GM19193 (cell line): ENCODE results near the gene EDNRA.

Experiments used
- POLR2A ChIP-seq: IDR thresholded peaks from 4 replicates; pipeline ENCODE4 v1.6.1; 2011; ENCODE audit not compliant: insufficient read depth, insufficient read length; ENCODE audit errors: extremely low read depth

The EDNRA gene

DNA sequence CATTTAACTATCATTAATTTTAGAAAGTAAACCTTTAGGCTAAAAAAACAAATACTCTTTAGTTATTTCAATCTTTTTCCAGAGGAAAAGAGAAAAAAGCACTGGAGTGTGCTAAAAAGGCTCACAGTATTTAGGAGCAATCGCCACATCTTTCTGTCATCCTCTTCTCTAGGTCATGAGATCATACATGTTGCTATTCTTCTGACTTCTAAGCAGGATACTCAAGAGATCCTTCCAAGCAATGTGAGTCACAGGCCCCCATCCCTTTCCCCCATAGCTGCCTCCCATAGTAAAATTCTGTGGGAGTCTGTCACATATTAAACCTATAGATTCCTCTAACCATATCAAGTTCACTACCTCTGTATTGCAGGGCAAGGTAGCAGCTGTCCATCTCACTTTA is 7.7 kb downstream of the EDNRA start:
- no peak for TF ChIP-seq POLR2A

DNA sequence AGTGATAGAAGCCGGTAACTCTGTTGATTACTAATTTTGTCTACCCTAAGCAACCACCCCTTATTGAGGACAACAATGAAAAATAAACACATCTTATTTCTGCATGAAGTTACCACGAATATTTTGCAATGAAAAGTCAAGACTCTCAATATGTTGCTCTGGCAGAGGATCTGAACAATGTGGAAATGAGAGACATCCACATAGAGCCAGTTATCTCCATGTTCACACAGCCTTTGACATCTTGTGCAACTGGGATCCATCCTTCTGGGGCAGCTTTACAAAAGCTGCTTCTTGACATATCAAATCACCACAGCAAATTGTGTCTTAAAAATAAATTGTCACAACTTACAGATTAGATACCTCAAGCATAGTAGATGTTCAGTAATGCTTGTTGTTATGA is 10.2 kb downstream of the EDNRA start:
- TF ChIP-seq POLR2A = no peak

DNA sequence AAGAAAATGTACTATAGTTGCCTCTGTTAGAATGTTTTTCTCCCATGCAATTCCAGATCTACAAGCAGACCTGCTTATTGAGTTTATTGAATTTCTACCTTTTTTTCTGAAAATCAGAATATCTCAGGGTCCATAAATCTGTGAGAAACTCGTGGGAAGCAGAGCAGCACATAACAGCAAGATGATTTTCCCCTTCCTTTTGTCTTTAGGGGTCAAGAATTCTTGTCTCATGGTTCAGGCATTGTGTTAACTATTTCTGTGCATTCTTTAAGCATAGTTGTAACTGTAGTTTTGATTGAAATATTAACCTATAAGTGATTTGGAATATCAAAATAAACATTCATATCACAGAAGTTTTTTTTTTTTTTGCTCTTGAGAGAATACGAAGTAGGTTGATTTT is 11.4 kb downstream of the EDNRA start:
- TF ChIP-seq POLR2A = no peak

DNA sequence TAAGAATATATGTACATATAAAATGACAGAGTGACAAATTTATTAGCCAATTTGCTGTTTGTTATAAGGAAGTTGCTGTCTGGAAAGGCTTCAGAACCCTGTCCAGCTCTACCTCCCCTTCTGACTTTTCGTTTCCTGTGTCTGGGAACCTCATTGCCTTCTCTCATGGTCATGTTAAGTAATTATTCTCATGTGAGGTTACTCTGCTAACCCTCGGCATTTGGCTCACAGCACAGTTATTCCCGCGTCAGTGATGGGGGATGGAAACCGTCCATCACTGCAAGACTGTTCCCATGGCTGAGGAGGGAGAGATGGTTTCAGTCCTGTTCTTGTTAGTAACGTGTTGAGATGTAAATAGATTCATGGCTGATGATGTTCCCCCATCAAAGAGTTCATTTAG is 11.9 kb downstream of the EDNRA start:
- no peak for TF ChIP-seq POLR2A

DNA sequence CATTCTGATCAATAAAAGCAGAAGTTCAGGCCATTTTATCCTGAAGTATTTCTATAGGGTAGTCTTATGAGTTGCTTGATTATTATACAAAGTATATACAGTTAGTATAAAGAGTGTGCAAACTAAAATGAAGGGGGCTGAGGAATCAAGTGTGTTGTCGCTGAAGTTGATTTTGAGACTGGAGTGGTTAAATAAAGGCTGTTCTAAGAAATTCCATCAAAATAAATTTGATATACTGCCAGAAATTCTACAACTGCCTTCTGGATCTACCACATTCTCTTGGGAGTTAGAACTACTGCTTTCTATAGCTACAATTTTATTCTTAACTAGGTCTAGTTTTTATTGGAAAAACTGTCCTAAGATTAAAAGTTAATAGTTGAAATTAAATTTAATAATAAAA is 12.4 kb downstream of the EDNRA start:
- no peak for TF ChIP-seq POLR2A

DNA sequence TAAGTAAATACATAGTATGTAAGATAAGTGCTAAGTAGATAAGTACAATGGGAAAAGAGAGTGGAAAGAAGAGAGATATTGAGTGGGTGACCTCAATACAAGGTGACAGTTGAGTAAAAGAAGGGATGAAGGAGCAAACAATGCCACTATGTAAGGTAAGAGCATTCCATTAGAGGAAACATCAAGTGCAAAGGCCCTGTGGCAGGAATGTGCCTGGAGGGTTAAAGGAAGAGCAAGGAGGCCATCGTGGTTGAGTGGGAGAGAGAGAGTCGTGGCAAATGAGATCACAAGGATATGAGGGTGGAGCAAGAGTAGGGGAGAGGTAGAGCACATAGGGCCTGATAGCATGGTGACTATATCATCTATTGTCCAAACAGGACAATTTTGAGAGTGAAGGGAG is 13.4 kb downstream of the EDNRA start:
- TF ChIP-seq POLR2A = no peak

DNA sequence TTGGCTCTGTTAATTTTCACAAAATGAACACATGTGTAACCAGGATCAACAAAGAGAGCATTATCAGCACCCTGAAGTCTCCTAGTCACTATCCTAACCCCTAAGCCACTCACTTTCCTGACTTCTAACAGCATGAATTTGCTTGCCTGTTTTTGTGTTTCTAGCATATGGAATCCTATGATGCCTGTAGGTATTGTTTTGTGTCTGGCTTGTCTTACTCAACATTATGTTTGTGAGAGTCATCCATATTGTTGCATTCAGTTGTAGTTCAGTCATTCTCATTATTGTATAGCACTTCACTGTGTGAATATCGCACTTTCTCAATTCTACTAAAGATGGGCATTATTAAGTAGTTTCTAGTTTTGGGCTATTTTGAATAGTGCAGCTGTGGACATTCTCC is 15.6 kb downstream of the EDNRA start:
- no peak for TF ChIP-seq POLR2A

DNA sequence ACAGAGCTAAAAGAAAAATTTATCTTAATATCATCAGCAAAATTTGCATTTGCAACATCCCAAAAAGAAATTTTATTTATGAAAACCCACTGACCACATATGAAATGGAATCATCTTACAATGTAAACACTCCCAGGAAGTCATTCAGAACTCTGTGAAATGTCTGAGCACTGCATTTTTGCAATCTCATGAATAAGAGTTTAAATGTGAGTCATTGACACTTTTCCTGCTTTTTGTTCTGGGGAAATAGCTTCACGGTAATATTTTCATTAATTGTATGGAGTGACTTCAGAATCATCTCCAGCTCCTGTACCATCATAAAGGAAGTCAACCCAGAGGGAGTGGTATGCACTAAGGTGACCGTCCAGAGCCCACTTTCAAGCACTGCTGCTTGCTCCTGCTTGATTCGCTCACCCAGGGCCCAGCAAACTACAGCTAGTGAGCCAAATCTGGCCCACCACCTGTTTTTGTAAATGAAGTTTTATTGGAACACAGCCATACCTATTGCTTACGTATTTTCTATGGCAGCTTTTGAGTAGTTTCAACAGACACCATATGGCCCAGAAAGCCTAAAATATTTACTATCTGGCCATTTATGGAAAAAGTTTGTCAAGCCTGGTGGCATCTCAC is 17.2 kb downstream of the EDNRA start:
- TF ChIP-seq POLR2A = no peak

DNA sequence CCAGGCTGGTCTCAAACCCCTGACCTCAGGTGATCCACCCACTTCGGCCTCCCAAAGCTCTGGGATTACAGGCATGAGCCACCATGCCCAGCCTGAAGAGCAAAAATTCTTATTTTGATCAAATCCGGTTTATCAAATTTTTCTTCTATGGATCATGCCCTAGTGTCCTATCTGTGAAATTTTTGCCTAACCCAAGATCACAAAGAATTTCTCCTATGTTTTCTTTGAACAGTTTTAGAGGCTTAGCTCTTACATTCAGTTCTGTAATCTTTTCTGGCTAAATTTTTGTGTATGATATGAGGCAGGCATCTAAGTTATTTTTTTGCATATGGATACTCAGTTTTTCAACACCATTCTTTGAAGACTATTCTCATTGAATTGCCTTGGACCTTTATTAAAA is 27.4 kb downstream of the EDNRA start:
- TF ChIP-seq POLR2A = no peak

DNA sequence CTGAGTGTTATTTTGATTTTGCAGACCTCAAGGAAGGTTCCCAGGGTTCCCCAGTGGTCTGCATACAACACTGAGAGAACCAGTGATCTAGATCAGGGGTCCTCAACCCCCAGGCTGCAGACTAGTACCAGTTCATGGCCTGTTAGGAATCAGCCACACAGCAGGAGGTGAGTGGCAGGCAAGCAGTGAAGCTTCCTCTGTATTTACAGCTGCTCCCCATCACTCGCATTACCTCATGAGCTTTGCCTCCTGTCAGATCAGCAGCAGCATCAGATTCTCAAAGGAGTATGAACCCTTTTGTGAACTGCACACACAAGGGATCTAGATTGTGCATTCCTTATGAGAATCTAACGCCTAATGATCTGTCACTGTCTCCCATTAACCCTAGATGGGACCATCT is 28.5 kb downstream of the EDNRA start:
- no peak for TF ChIP-seq POLR2A

DNA sequence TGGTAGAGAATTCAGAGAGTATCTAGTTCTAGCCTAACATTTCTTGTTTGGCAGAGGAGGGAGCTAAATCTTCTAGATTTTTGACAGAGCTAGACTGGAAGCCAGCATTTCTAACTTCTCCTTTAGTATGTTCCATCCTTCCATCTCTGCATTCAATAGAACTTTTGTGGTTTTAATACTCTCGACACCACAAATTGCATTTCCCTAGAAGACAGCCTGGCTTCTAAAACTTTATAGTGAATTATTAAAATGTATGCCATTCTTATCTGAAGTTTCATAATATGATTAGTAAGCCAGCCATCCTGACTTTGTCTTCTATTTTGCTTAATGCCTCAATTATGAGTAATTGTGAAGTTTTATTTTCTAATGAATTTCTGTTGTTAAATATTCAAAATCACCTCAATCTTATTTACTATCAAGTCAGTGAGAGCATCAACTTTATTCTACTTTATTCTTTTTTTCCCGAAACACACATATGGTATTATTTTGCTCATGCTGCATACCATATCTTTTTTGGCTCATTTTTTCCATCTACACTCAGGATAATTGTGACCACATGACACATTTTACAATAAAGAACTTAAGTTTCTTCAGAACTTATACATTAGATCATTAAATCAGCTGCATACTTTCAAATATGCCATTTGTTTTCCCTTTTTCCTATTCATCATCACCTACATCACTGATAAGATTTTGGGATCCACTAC is 30.2 kb downstream of the EDNRA start:
- TF ChIP-seq POLR2A = no peak

DNA sequence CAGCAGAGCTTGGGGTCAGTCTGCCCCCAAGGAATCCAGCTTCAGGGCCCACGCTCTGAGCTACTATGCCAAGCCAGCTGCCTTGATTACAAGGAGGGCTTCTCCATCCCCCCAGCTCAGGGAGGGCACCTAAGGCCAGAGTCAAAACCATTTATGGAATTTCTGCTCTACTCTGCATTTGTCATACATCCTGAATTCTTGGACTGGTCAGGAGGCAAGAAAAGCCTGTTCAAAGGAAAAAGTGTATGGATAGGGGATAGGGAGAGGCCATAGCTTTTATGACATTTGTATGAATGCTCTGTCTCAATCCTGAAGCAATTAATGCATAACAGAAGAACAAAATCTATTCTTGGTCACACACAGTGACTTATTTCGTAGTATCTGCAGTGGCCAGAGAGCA is 32.2 kb downstream of the EDNRA start:
- TF ChIP-seq POLR2A = no peak

DNA sequence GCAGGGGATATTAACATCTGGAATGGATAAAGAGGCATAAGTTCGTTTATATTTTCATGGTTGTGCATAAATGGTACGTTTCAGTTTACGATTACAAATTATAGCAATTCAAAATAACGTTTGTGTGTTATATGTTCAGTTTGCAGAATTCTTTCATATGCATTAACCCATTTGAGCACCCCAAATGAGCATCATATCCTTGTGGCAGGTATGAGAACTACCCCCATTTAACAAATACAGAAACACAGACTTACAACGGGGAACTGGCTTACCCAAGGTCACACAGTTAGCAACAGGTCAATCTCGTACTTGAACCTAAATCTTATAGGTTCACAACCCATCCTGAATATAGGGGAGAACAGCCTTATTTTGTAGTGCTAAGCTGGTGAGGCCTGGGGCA is 33.1 kb downstream of the EDNRA start:
- no peak for TF ChIP-seq POLR2A

DNA sequence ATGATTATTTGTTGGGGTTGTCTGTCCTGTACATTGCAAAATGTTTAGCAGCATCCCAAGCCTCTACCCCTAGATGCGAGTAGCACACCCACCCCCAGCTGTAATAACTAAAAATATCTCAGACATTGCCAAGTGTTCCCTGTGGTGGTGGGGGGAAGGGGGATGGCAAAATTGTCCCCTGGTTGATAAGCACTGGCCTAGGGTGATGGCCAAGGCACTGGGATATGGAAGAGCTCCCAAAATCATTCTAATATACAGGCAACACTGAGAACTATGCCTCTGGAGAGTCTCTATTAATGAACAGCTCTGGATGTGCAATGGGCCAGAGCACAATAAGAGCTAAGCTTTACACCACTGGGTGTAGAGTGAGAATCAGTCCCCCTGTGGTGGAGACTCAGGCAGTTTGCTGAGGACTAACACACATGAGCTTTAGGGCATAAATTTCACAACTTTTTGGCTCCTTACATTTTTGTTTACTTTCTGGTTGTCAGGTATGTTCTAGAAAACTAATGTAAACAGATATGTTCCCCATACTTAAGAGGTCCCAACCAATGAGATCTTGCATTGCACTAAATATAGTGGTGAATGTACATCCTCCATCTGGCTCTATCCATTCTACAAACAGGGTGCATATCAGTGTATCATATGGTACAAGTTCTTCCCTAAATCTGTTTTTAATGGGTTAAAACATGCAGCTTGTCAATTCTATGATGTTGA is 34.5 kb downstream of the EDNRA start:
- no peak for TF ChIP-seq POLR2A

DNA sequence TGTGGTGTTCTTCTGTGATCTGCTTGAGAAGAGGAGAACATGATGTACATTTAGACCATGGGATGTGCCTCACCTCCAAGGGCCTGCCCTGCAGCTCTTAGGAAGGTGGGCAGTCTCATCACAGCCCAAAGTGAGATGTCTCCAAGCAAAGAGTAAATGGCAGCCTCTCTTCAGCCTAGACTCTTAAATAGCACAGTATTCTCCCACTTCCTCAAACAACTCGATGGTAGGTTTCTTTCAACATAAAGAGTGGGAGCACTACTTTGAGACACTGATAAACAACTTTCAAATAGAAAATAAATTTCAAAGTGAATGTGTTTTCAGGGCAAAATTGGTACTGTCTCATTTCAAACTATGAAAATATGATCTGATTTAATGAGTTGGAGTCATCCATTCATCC is 35.2 kb downstream of the EDNRA start:
- TF ChIP-seq POLR2A = no peak

DNA sequence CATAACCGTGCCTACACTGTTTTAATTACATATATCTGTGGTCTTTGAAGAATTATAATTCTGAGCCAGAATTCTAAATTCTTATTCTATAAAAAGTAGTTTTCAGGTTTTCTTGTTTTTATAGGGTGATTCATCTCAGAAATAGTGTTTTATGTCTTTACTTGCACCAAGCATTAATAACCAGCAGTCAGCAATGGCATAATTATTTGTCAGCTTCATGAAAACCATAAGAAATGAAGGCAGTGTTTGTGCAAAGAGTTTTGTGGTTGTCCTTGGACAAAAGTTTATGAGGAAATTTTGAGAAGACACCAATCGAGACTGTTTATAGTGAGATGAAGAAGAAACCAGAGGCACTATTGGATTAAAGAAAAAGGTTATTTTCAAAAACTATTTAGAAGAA is 37.2 kb downstream of the EDNRA start:
- TF ChIP-seq POLR2A = no peak

DNA sequence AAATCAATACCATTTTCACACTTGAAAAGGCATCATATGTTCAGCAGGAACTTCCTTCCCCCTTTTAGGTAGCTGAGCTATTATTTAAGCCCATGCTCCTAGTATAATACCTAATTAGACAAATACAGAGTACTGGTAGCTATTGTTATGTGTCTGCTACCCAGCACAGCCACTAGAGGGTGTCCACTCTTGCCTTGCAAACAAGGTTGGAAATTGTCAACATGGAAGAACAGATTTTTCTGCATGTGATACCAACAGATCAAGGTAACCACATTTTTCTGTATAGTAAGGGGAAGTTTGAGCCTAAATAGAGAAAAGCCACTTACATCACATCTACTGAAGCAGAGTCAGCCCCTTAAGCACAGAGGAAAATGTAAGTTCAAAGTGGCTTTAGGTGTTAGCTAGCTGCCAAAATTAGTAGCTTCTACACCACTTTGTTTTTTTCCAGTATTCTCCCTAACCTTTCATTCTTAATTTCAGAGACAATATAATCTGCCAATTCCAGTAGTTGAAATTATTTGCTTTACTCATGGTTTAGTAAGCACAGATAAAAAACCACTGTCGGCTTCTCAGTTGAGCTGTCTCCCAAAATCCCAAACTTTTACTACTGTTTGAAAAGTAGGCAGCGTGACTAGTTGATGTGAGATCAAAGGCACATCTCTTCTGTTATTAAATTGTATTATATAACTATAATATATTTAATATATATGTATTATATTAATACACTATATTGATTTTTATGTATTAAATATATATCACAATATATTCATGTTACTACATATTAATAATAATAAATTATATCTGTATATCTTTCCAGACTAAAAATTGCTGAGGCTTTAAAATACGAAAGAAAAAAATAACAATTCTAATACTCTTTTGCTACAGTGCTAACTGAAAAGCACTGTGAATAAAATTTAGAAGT is 38.2 kb downstream of the EDNRA start:
- no peak for TF ChIP-seq POLR2A
